OCI-LY3 (cell line): ENCODE data around the gene HIP1R.

Experiments
- H2AFZ ChIP-seq: fragments of 200-600, 300-600 bp; shearing (Covaris generic); 2 replicates; pipeline ENCODE4 v1.6.0; 2014; ENCODE audit warnings: antibody characterized with exemption, low read depth, low read length
- H3K27ac ChIP-seq: fragments of 200-600, 300-600 bp; sonication (generic); 2 replicates; pipeline ENCODE4 v1.5.1; 2014; ENCODE audit warnings: mild to moderate bottlenecking, low read length, moderate library complexity, mixed read lengths
- H3K27me3 ChIP-seq: fragments of 200-600, 300-600 bp; sonication (generic); 2 replicates; pipeline ENCODE4 v1.6.1; 2014; ENCODE audit warnings: low read depth, low read length, mixed read lengths
- H3K36me3 ChIP-seq: fragments of 200-600, 300-600 bp; sonication (generic); replicated peaks from 2 replicates; pipeline ENCODE3; 2014; ENCODE audit warnings: low read depth, low read length, mixed read lengths
- H3K4me1 ChIP-seq: fragments of 300-600, 200-600 bp; sonication (generic); 2 replicates; pipeline ENCODE4 v1.6.1; 2014; ENCODE audit warnings: low read length, mixed read lengths
- H3K4me2 ChIP-seq: fragments of 200-600, 300-600 bp; sonication (generic); 2 replicates; pipeline ENCODE4 v1.6.1; 2014; ENCODE audit warnings: low read length, mixed read lengths
- H3K4me3 ChIP-seq: fragments of 300-600, 200-600 bp; sonication (generic); 2 replicates; pipeline ENCODE4 v1.5.1; 2014; ENCODE audit warnings: antibody characterized with exemption, mild to moderate bottlenecking, low read length, moderate library complexity
- H3K79me2 ChIP-seq: fragments of 300-600, 200-600 bp; shearing (Covaris generic); 2 replicates; pipeline ENCODE4 v1.6.1; 2014; ENCODE audit warnings: mild to moderate bottlenecking, low read length, mixed read lengths
- H3K9ac ChIP-seq: fragments of 300-600, 200-600 bp; shearing (Covaris generic); 2 replicates; pipeline ENCODE4 v1.6.0; 2014; ENCODE audit warnings: mild to moderate bottlenecking, low read length, moderate library complexity
- H3K9me3 ChIP-seq: fragments of 200-600, 300-600 bp; shearing (Covaris generic); 2 replicates; pipeline ENCODE4 v1.6.1; 2014; ENCODE audit warnings: low read length, mixed read lengths; ENCODE audit not compliant: insufficient read depth
- H4K20me1 ChIP-seq: fragments of 200-600, 300-600 bp; sonication (generic); 2 replicates; pipeline ENCODE4 v1.6.1; 2016; ENCODE audit warnings: low read length, mixed read lengths; ENCODE audit not compliant: insufficient read depth
- CTCF ChIP-seq: fragments of 200-600, 300-600 bp; sonication (generic); IDR thresholded peaks from 2 replicates; pipeline ENCODE4 v1.5.1; 2014; ENCODE audit warnings: antibody characterized with exemption, low read length, low read depth
- EZH2phosphoT487 ChIP-seq: fragments of 200-600 bp; shearing (Covaris generic); IDR thresholded peaks from 2 replicates; pipeline ENCODE4 v1.6.1; 2018; ENCODE audit warnings: antibody characterized with exemption, mixed run types, low read depth

Gene HIP1R

GRCh38 chr12:122860854-122861586 is 25.8 kb downstream of the HIP1R start:
- H3K4me1 ChIP-seq, result no peaks in the 10 kb centered on the region
- no peak overlapping the region for H3K27ac ChIP-seq
- no peaks in the 10 kb centered on the region for H3K9me3 ChIP-seq
- H4K20me1 ChIP-seq, result no peaks in the 10 kb centered on the region
- no peak overlapping the region for H3K9ac ChIP-seq
- H3K4me3 ChIP-seq, result no peak overlapping the region
- H3K79me2 ChIP-seq, result no peaks in the 10 kb centered on the region
- no peak overlapping the region for H3K4me2 ChIP-seq
- no peaks in the 10 kb centered on the region; the same call in 1 of the 2 replicates for H3K27me3 ChIP-seq
- no peak for TF ChIP-seq EZH2phosphoT487
- TF ChIP-seq CTCF, result no peak
- no peaks in the 10 kb centered on the region for H3K36me3 ChIP-seq
- no peak overlapping the region for H2AFZ ChIP-seq

GRCh38 chr12:122861587-122861970 is 26.3 kb downstream of the HIP1R start:
- H3K4me3 ChIP-seq, result no peak overlapping the region
- no peak overlapping the region for H3K4me2 ChIP-seq
- H3K27me3 ChIP-seq, result no peaks in the 10 kb centered on the region; the same call in 1 of the 2 replicates
- H2AFZ ChIP-seq, result no peak overlapping the region
- no peaks in the 10 kb centered on the region for H3K4me1 ChIP-seq
- H3K36me3 ChIP-seq, result no peaks in the 10 kb centered on the region
- H3K27ac ChIP-seq, result no peak overlapping the region
- TF ChIP-seq CTCF (no peak), EZH2phosphoT487 (no peak)
- H4K20me1 ChIP-seq, result no peaks in the 10 kb centered on the region
- no peak overlapping the region for H3K9ac ChIP-seq
- no peaks in the 10 kb centered on the region for H3K79me2 ChIP-seq
- H3K9me3 ChIP-seq, result no peaks in the 10 kb centered on the region

GRCh38 chr12:122862110-122862634 is 26.9 kb downstream of the HIP1R start:
- Histone ChIP-seq H3K27me3 (no peaks in the 10 kb centered on the region; the same call in 1 of the 2 replicates), H3K27ac (no peak overlapping the region), H3K4me1 (no peaks in the 10 kb centered on the region), H3K4me2 (no peak overlapping the region), H3K79me2 (no peaks in the 10 kb centered on the region), H3K36me3 (no peaks in the 10 kb centered on the region), H2AFZ (no peak overlapping the region), H3K9me3 (no peaks in the 10 kb centered on the region), H3K9ac (no peak overlapping the region), H4K20me1 (no peaks in the 10 kb centered on the region), H3K4me3 (no peak overlapping the region)
- no peak for TF ChIP-seq EZH2phosphoT487
- no peak for TF ChIP-seq CTCF

GRCh38 chr12:122862872-122863701 is 27.8 kb downstream of the HIP1R start:
- no peaks in the 10 kb centered on the region for H3K9me3 ChIP-seq
- no peaks in the 10 kb centered on the region for H4K20me1 ChIP-seq
- no peak overlapping the region for H3K27ac ChIP-seq
- H3K4me2 ChIP-seq, result no peak overlapping the region
- no peaks in the 10 kb centered on the region for H3K4me1 ChIP-seq
- H3K36me3 ChIP-seq, result no peaks in the 10 kb centered on the region
- peaks cover 5% of the 10 kb centered on the region; the same call in 1 of the 2 replicates for H3K27me3 ChIP-seq
- TF ChIP-seq EZH2phosphoT487 (no peak), CTCF (no peak)
- no peak overlapping the region for H3K4me3 ChIP-seq
- H3K79me2 ChIP-seq, result no peaks in the 10 kb centered on the region
- H2AFZ ChIP-seq, result no peak overlapping the region
- H3K9ac ChIP-seq, result no peak overlapping the region
